ENCODE data around the gene DPY19L3. TPM values are rescaled to one million over a fixed set of nuclear protein-coding genes. Genes with fewer than 3 reads are reported as not detected.

The DPY19L3 gene
- total and polyA plus RNA-seq, 4 experiments from 2014 or later, result 0.64 to 17.9 (median 9.8) TPM

GRCh38 chr19:32396046-32396652 is 9.4 kb upstream of the DPY19L3 start:
- H3K27ac Mint-ChIP-seq, result no peak overlapping the region
- ChIA-PET CTCF (ENCODE audit: partially characterized antibody) (no interaction called here), POLR2A (ENCODE audit: partially characterized antibody) (interaction anchor here (1.4 kb wide), 1 partner anchor 9 kb away, joined by 3 read pairs; the partner anchor contains the start of gene DPY19L3)
- H3K27ac ChIP-seq (ENCODE audit: low read depth, low read length), result no peak overlapping the region
- no peak overlapping the region for H3K4me3 ChIP-seq (ENCODE audit: low read length in 2 of 2)
- intact Hi-C loops (cut with micrococcal nuclease), result no loop called here
- no peak overlapping the region for H3K4me3 Mint-ChIP-seq
- no peak for DNase-seq
- H3K27me3 Mint-ChIP-seq, result no peaks in the 10 kb centered on the region
- no peaks in the 10 kb centered on the region for H3K36me3 Mint-ChIP-seq
- H3K36me3 ChIP-seq (ENCODE audit: insufficient read depth, low read length), result no peaks in the 10 kb centered on the region
- H3K27me3 ChIP-seq (ENCODE audit: insufficient read depth, low read length), result no peaks in the 10 kb centered on the region
- H3K9me3 Mint-ChIP-seq, result no peaks in the 10 kb centered on the region
- H3K4me1 ChIP-seq (ENCODE audit: insufficient read depth, low read length), result no peaks in the 10 kb centered on the region
- H3K9me3 ChIP-seq (ENCODE audit: control insufficient read depth in 1 of 2, low read length in 2 of 2), result no peaks in the 10 kb centered on the region
- peaks cover 0 to 3% (median 1%) of the 10 kb centered on the region in 4 donors for H3K4me1 Mint-ChIP-seq

- CTCF ChIA-PET (ENCODE audit: partially characterized antibody), result no interaction called here
- Histone ChIP-seq H3K36me3 (ENCODE audit: insufficient read depth, low read length) (no peaks in the 10 kb centered on the region), H3K27me3 (ENCODE audit: insufficient read depth, low read length) (no peaks in the 10 kb centered on the region), H3K9me3 (ENCODE audit: control insufficient read depth in 1 of 2, low read length in 2 of 2) (no peaks in the 10 kb centered on the region), H3K4me3 (ENCODE audit: low read length in 2 of 2) (no peak overlapping the region), H3K27ac (ENCODE audit: low read depth, low read length) (no peak overlapping the region), H3K4me1 (ENCODE audit: insufficient read depth, low read length) (no peaks in the 10 kb centered on the region)
- Mint-ChIP-seq H3K36me3 (no peaks in the 10 kb centered on the region), H3K27ac (no peak overlapping the region), H3K4me1 (peaks cover 0 to 1% (median 0%) of the 10 kb centered on the region in 4 donors), H3K4me3 (no peak overlapping the region), H3K9me3 (no peaks in the 10 kb centered on the region), H3K27me3 (no peaks in the 10 kb centered on the region)
- POLR2A ChIA-PET (ENCODE audit: partially characterized antibody), result interaction anchor here (1.4 kb wide), 1 partner anchor 8 kb away, joined by 3 read pairs; the partner anchor contains the start of gene DPY19L3
- no peak for DNase-seq
- intact Hi-C loops (cut with micrococcal nuclease), result no loop called here
These were observed 7.9 kb upstream of the DPY19L3 start for GRCh38 chr19:32397671-32398101.

- Histone ChIP-seq H3K27ac (ENCODE audit: low read depth, low read length) (no peak overlapping the region), H3K36me3 (ENCODE audit: insufficient read depth, low read length) (no peaks in the 10 kb centered on the region), H3K9me3 (ENCODE audit: control insufficient read depth in 1 of 2, low read length in 2 of 2) (no peaks in the 10 kb centered on the region), H3K4me3 (ENCODE audit: low read length in 2 of 2) (no peak overlapping the region), H3K27me3 (ENCODE audit: insufficient read depth, low read length) (no peaks in the 10 kb centered on the region), H3K4me1 (ENCODE audit: insufficient read depth, low read length) (peaks cover 16% of the 10 kb centered on the region)
- CTCF ChIA-PET (ENCODE audit: partially characterized antibody), result no interaction called here
- POLR2A ChIA-PET (ENCODE audit: partially characterized antibody), result interaction anchor here (1.4 kb wide), 1 partner anchor 10 kb away, joined by 3 read pairs; no protein-coding TSS in a partner anchor
- no peaks in the 10 kb centered on the region for H3K27me3 Mint-ChIP-seq
- H3K4me1 Mint-ChIP-seq, result peaks cover 5 to 19% (median 10%) of the 10 kb centered on the region in 4 donors
- no peak overlapping the region for H3K27ac Mint-ChIP-seq
- DNase-seq, result no peak
- peaks cover 0 to 2% of the 10 kb centered on the region in 2 donors for H3K36me3 Mint-ChIP-seq
- H3K9me3 Mint-ChIP-seq, result no peaks in the 10 kb centered on the region
- intact Hi-C loops (cut with micrococcal nuclease), result no loop called here
- H3K4me3 Mint-ChIP-seq, result peak overlapping the region in 1 of 8 donors; percentile 54
These were observed 3.6 kb upstream of the DPY19L3 start for GRCh38 chr19:32401992-32402391.

GRCh38 chr19:32403291-32403995 is 2.1 kb upstream of the DPY19L3 start:
- peaks cover 16% of the 10 kb centered on the region for H3K4me1 ChIP-seq (ENCODE audit: insufficient read depth, low read length)
- Mint-ChIP-seq H3K27ac (peak overlapping the region in 4 of 7 donors; percentile 16 to 75 (median 44)), H3K4me3 (peak overlapping the region in 6 of 8 donors; percentile 45 to 88 (median 85)), H3K4me1 (peaks cover 5 to 19% (median 12%) of the 10 kb centered on the region in 4 donors), H3K36me3 (peaks cover 7 to 8% of the 10 kb centered on the region in 2 donors), H3K27me3 (no peaks in the 10 kb centered on the region), H3K9me3 (no peaks in the 10 kb centered on the region)
- H3K27ac ChIP-seq (ENCODE audit: low read depth, low read length), result no peak overlapping the region
- POLR2A ChIA-PET (ENCODE audit: partially characterized antibody), result interaction anchor here (2.9 kb wide), 1 partner anchor 58 kb away, joined by 36 read pairs; the partner anchor contains the start of gene ZNF507
- intact Hi-C loops (cut with micrococcal nuclease), result no loop called here
- H3K36me3 ChIP-seq (ENCODE audit: insufficient read depth, low read length), result no peaks in the 10 kb centered on the region
- no peak for DNase-seq
- H3K4me3 ChIP-seq (ENCODE audit: low read length in 2 of 2), result no peak overlapping the region
- H3K27me3 ChIP-seq (ENCODE audit: insufficient read depth, low read length), result no peaks in the 10 kb centered on the region
- H3K9me3 ChIP-seq (ENCODE audit: control insufficient read depth in 1 of 2, low read length in 2 of 2), result no peaks in the 10 kb centered on the region
- CTCF ChIA-PET (ENCODE audit: partially characterized antibody), result no interaction called here

GRCh38 chr19:32404213-32404932 is 1.2 kb upstream of the DPY19L3 start:
- Mint-ChIP-seq H3K36me3 (peaks cover 7 to 13% of the 10 kb centered on the region in 2 donors), H3K4me1 (peaks cover 5 to 19% (median 12%) of the 10 kb centered on the region in 4 donors), H3K27ac (peak overlapping the region; percentile 64 to 92 (median 81)), H3K9me3 (no peaks in the 10 kb centered on the region), H3K27me3 (no peaks in the 10 kb centered on the region), H3K4me3 (peak overlapping the region; percentile 85 to 89 (median 88))
- H3K36me3 ChIP-seq (ENCODE audit: insufficient read depth, low read length), result peaks cover 4% of the 10 kb centered on the region
- intact Hi-C loops (cut with micrococcal nuclease), result loop anchor here (2.0 kb wide), 1 partner anchor 176 kb away; the partner anchor contains the start of gene PDCD5
- POLR2A ChIA-PET (ENCODE audit: partially characterized antibody), result interaction anchor here (2.1 to 2.9 kb wide), 2 partner anchors 16 to 58 kb away, joined by 5 to 36 read pairs; partner anchors contain the start of gene ZNF507
- H3K9me3 ChIP-seq (ENCODE audit: control insufficient read depth in 1 of 2, low read length in 2 of 2), result no peaks in the 10 kb centered on the region
- DNase-seq, result peak in 2 of 5 donors; percentile 1
- no peak overlapping the region for H3K27ac ChIP-seq (ENCODE audit: low read depth, low read length)
- H3K27me3 ChIP-seq (ENCODE audit: insufficient read depth, low read length), result no peaks in the 10 kb centered on the region
- peak overlapping the region in 1 of 2 donors; percentile 81 for H3K4me3 ChIP-seq (ENCODE audit: low read length in 2 of 2)
- CTCF ChIA-PET (ENCODE audit: partially characterized antibody), result no interaction called here
- H3K4me1 ChIP-seq (ENCODE audit: insufficient read depth, low read length), result peaks cover 16% of the 10 kb centered on the region

- Histone ChIP-seq H3K4me1 (ENCODE audit: insufficient read depth, low read length) (peaks cover 16% of the 10 kb centered on the region), H3K36me3 (ENCODE audit: insufficient read depth, low read length) (peaks cover 4% of the 10 kb centered on the region), H3K27ac (ENCODE audit: low read depth, low read length) (peak overlapping the region; percentile 50), H3K4me3 (ENCODE audit: low read length in 2 of 2) (peak overlapping the region; percentile 61 to 81), H3K27me3 (ENCODE audit: insufficient read depth, low read length) (no peaks in the 10 kb centered on the region), H3K9me3 (ENCODE audit: control insufficient read depth in 1 of 2, low read length in 2 of 2) (no peaks in the 10 kb centered on the region)
- Mint-ChIP-seq H3K4me1 (peaks cover 5 to 19% (median 11%) of the 10 kb centered on the region in 4 donors), H3K36me3 (peaks cover 9 to 18% of the 10 kb centered on the region in 2 donors), H3K9me3 (no peaks in the 10 kb centered on the region), H3K27me3 (no peaks in the 10 kb centered on the region), H3K4me3 (peak overlapping the region; percentile 85 to 89 (median 88)), H3K27ac (peak overlapping the region; percentile 64 to 92 (median 89))
- DNase-seq, result no peak
- intact Hi-C loops (cut with micrococcal nuclease), result loop anchor here (1.0 to 2.0 kb wide), 3 partner anchors 60 to 270 kb away; partner anchors contain the start of genes ANKRD27, PDCD5, RGS9BP and ZNF507
- ChIA-PET POLR2A (ENCODE audit: partially characterized antibody) (interaction anchor here (0.8 to 2.9 kb wide), 7 partner anchors 8 to 1191 kb away, joined by 3 to 36 read pairs (median 4); partner anchors contain the start of genes PDCD5 and ZNF507), CTCF (ENCODE audit: partially characterized antibody) (interaction anchor here (0.7 kb wide), 1 partner anchor 68 kb away, joined by 3 read pairs; no protein-coding TSS in a partner anchor)
These were observed 588 bp upstream of the DPY19L3 start for GRCh38 chr19:32404933-32405430.
